PC-9 (cell line): ENCODE data around the gene LRMDA.

Experiments used
- CTCF ChIP-seq: fragments of 200-600 bp; sonication (generic); conservative IDR thresholded peaks from 2 replicates; pipeline ENCODE4 v1.6.1; 2017; ENCODE audit warnings: mixed run types, antibody characterized with exemption, mild to moderate bottlenecking, moderate library complexity
- EZH2 ChIP-seq: fragments of 200-600 bp; sonication (generic); IDR thresholded peaks from 2 replicates; pipeline ENCODE4 v1.8.0; 2017; ENCODE audit warnings: antibody characterized with exemption, low read depth

- no peak for TF ChIP-seq EZH2
- no peak for TF ChIP-seq CTCF
Measured at GRCh38 chr10:76033457-76034196, 602.2 kb downstream of the LRMDA start.
